ENCODE results near the gene PDK3.

GRCh38 chrX:24448762-24449250, 16.3 kb upstream of the PDK3 start:
- TF ChIP-seq, protein P1, sequence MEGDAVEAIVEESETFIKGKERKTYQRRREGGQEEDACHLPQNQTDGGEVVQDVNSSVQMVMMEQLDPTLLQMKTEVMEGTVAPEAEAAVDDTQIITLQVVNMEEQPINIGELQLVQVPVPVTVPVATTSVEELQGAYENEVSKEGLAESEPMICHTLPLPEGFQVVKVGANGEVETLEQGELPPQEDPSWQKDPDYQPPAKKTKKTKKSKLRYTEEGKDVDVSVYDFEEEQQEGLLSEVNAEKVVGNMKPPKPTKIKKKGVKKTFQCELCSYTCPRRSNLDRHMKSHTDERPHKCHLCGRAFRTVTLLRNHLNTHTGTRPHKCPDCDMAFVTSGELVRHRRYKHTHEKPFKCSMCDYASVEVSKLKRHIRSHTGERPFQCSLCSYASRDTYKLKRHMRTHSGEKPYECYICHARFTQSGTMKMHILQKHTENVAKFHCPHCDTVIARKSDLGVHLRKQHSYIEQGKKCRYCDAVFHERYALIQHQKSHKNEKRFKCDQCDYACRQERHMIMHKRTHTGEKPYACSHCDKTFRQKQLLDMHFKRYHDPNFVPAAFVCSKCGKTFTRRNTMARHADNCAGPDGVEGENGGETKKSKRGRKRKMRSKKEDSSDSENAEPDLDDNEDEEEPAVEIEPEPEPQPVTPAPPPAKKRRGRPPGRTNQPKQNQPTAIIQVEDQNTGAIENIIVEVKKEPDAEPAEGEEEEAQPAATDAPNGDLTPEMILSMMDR (conservative IDR thresholded peaks at IDR 0.05; ENCODE audit: low read depth, low read length): no peak
- no peak for TF ChIP-seq EZH2phosphoT487 (IDR thresholded peaks at IDR 0.05; ENCODE audit: borderline replicate concordance, low read length)
